ENCODE data around the gene KRT2.

Gene KRT2

GRCh38 chr12:52611080-52611468 is 40.9 kb downstream of the KRT2 start:
- no peak overlapping the region for H3K4me3 ChIP-seq (replicated peaks; ENCODE audit: low read depth, low read length)
- TF ChIP-seq, protein P1, sequence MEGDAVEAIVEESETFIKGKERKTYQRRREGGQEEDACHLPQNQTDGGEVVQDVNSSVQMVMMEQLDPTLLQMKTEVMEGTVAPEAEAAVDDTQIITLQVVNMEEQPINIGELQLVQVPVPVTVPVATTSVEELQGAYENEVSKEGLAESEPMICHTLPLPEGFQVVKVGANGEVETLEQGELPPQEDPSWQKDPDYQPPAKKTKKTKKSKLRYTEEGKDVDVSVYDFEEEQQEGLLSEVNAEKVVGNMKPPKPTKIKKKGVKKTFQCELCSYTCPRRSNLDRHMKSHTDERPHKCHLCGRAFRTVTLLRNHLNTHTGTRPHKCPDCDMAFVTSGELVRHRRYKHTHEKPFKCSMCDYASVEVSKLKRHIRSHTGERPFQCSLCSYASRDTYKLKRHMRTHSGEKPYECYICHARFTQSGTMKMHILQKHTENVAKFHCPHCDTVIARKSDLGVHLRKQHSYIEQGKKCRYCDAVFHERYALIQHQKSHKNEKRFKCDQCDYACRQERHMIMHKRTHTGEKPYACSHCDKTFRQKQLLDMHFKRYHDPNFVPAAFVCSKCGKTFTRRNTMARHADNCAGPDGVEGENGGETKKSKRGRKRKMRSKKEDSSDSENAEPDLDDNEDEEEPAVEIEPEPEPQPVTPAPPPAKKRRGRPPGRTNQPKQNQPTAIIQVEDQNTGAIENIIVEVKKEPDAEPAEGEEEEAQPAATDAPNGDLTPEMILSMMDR (IDR thresholded peaks at IDR 0.05; ENCODE audit: insufficient read depth, low read length, poor library complexity, severe bottlenecking) = no peak
- DNase-seq (ENCODE audit: extremely low read depth, insufficient read length) = no peak
- H3K27me3 ChIP-seq (replicated peaks; ENCODE audit: control insufficient read depth, insufficient read depth, low read length) = peaks cover 1% of the 10 kb centered on the region
- no peaks in the 10 kb centered on the region for H3K36me3 ChIP-seq (ENCODE audit: control insufficient read depth, insufficient read depth, low read length)

DNA sequence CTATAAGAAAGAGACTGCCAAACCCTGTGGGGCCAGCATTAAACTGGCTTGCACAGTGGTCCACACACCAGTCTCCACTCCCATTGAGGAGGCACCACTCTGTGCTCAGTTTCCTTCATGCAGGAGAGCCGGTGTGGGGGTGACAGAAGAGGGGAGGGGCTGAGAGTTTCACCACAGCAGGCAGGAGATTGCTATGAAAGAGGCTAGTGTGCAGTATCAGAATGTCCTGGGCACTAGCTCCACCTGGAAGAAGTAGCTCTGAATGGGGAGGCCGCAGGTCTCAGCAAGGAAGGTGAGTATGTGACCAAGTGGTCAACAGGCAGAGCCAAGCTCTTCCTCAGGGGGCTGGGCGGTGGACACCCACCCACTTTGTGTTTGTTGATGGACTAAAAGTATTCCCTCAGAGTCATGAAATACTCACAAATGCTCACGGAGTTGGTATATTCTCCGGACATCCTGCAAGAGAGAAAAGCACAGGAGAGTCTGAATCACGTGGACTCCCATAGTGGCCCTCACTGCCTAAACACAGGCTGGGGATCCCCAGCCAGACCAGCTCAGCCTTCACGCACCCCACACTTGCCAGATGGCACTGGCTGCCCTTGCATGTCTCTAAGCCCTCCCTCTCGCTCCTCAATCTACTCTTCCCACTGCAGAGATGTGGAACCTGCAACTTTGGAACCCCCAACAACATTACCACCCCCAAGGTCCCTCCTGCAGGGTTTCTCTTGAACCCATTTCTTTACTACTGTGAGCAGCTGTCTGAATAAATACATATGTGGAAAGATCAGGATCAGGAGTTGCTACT is 43.0 kb downstream of the KRT2 start:
- Histone ChIP-seq H3K4me3 (replicated peaks; ENCODE audit: low read depth, low read length) (no peak overlapping the region), H3K27me3 (replicated peaks; ENCODE audit: control insufficient read depth, insufficient read depth, low read length) (peaks cover 1% of the 10 kb centered on the region), H3K36me3 (ENCODE audit: control insufficient read depth, insufficient read depth, low read length) (no peaks in the 10 kb centered on the region)
- TF ChIP-seq, protein P1 (IDR thresholded peaks at IDR 0.05; ENCODE audit: insufficient read depth, low read length, poor library complexity, severe bottlenecking) = no peak
- DNase-seq (ENCODE audit: extremely low read depth, insufficient read length) = no peak

DNA sequence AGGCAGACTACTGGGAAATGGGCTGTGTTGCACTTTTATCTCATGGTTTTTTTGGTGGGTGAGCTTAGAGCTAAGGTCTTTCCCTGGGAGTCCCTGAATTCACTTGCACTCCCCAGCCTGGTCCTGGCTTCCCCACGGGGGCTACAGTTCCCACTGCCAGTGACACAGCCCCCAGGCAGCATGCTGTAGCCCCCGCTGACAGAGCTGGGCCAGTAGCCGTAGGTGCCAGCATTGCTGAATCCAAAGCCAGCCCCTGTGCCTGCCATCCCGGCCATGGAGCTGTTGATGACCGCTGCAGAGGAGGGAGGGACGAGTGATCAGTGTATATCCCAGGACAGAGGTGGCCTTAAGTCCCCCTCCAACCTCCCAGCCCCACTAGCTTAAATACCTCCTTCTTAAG is 43.9 kb downstream of the KRT2 start:
- Histone ChIP-seq H3K4me3 (replicated peaks; ENCODE audit: low read depth, low read length) (no peak overlapping the region), H3K27me3 (replicated peaks; ENCODE audit: control insufficient read depth, insufficient read depth, low read length) (peaks cover 1% of the 10 kb centered on the region), H3K36me3 (ENCODE audit: control insufficient read depth, insufficient read depth, low read length) (no peaks in the 10 kb centered on the region)
- DNase-seq (ENCODE audit: extremely low read depth, insufficient read length) = no peak
- TF ChIP-seq, protein P1 (IDR thresholded peaks at IDR 0.05; ENCODE audit: insufficient read depth, low read length, poor library complexity, severe bottlenecking) = no peak

DNA sequence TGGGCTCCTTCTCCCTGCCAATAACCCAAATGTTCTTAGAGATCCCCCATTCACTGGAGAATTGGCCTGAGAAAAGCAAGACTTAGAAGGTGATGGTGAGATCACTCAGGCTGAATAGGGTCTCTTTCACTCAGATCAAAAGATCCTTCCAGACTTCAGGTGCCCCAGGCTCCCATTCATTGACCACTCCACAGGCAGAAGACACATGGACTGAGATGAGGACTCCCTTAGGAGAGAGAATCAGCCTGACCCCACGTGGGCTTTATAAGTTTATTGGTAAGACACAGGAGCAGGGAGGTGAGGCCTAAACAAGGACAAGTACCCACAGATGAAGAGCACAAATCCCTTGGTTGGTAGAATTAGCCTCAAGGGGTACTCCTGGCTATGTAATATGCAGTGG is 44.7 kb downstream of the KRT2 start:
- no peak for DNase-seq (ENCODE audit: extremely low read depth, insufficient read length)
- Histone ChIP-seq H3K4me3 (replicated peaks; ENCODE audit: low read depth, low read length) (no peak overlapping the region), H3K36me3 (ENCODE audit: control insufficient read depth, insufficient read depth, low read length) (no peaks in the 10 kb centered on the region), H3K27me3 (replicated peaks; ENCODE audit: control insufficient read depth, insufficient read depth, low read length) (peaks cover 1% of the 10 kb centered on the region)
- TF ChIP-seq, protein P1 (IDR thresholded peaks at IDR 0.05; ENCODE audit: insufficient read depth, low read length, poor library complexity, severe bottlenecking) = no peak

DNA sequence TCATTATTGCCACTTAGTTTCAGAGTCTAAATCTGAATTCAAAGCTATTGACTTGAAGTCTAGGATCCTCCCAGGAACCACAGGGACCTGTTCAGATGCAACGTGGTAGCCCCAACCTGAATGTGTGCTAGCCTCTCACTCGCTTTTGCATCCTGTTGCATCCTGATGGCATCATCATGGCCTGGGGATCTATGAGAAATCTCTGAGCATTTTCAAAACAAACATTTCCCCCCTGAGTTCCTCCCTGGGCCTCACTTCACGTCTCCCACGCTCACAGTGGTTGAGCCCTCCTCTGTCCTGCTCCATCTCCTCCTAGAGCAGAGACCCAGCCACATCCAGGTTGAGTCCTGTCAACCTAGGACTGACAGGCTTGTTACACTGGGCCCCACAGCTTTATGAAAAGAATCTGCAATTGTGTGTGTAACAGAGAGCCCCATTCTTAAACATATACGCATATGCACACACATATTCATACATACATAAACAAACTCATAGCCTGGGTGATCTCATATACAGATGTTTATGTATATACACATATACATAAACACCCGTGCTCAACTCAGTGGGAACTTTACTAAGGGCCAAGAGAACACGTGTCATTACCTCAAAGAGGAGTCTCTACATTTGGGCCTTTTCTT is 45.3 kb downstream of the KRT2 start:
- DNase-seq (ENCODE audit: extremely low read depth, insufficient read length) = no peak
- TF ChIP-seq, protein P1 (IDR thresholded peaks at IDR 0.05; ENCODE audit: insufficient read depth, low read length, poor library complexity, severe bottlenecking) = no peak
- no peaks in the 10 kb centered on the region for H3K36me3 ChIP-seq (ENCODE audit: control insufficient read depth, insufficient read depth, low read length)
- peaks cover 1% of the 10 kb centered on the region for H3K27me3 ChIP-seq (replicated peaks; ENCODE audit: control insufficient read depth, insufficient read depth, low read length)
- H3K4me3 ChIP-seq (replicated peaks; ENCODE audit: low read depth, low read length) = no peak overlapping the region
